GM12874 (cell line): Measurements from ENCODE around the gene SYNJ2.

ENCODE experiments used
- TF ChIP-seq, protein P1 (sequence below): IDR thresholded peaks from 2 replicates; pipeline ENCODE4 v1.5.1; 2011; ENCODE audit warnings: low read depth, mild to moderate bottlenecking, control low read depth, low read length, moderate library complexity; ENCODE audit not compliant: insufficient read depth

Gene SYNJ2

DNA sequence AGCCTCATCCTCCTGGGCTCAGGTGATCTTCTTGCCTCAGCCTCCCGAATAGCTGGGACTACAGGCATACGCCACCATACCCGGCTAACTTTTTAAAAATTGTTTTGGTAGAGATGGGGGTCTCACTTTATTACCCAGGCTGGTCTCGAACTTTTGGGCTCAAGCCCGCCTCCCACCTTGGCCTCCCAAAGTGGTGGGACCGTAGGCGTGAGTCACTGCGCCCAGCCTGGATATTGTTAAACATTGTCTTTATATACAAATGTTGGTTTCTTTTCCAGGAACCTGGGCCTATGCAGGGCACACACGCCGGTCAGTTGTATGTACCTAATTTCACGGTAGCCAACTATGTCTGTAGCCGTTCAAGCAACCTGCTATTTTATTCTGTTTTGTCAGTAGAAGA, 60.1 kb downstream of the SYNJ2 start:
- TF ChIP-seq, protein P1, sequence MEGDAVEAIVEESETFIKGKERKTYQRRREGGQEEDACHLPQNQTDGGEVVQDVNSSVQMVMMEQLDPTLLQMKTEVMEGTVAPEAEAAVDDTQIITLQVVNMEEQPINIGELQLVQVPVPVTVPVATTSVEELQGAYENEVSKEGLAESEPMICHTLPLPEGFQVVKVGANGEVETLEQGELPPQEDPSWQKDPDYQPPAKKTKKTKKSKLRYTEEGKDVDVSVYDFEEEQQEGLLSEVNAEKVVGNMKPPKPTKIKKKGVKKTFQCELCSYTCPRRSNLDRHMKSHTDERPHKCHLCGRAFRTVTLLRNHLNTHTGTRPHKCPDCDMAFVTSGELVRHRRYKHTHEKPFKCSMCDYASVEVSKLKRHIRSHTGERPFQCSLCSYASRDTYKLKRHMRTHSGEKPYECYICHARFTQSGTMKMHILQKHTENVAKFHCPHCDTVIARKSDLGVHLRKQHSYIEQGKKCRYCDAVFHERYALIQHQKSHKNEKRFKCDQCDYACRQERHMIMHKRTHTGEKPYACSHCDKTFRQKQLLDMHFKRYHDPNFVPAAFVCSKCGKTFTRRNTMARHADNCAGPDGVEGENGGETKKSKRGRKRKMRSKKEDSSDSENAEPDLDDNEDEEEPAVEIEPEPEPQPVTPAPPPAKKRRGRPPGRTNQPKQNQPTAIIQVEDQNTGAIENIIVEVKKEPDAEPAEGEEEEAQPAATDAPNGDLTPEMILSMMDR = no peak

DNA sequence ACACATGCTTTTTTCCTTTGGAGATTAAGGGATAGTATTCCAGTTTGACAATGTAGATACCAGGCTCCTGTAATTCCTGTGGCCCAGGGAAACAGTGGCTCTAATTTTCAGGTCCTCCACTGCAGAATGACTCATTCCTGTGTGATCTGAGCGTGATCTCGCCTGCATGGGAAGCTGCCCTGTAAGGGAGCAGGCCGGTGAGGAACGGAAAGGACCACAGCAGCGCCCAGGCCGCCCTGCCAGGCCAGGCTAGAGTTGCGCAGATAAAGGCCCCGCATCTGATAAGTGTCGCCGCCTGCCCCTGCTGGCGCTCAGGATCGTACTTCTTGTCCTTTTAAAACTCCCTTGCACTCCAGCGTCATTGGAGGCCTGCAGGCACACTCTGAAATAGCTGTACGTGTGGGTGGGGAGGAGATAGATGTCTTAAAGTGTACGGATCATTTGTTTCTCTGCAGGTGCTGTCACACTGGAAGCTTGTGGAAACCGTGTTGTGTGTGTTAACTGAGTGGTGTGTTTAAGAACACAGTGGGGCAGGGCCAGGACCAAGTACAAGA, 60.7 kb downstream of the SYNJ2 start:
- TF ChIP-seq, protein P1 = no peak

DNA sequence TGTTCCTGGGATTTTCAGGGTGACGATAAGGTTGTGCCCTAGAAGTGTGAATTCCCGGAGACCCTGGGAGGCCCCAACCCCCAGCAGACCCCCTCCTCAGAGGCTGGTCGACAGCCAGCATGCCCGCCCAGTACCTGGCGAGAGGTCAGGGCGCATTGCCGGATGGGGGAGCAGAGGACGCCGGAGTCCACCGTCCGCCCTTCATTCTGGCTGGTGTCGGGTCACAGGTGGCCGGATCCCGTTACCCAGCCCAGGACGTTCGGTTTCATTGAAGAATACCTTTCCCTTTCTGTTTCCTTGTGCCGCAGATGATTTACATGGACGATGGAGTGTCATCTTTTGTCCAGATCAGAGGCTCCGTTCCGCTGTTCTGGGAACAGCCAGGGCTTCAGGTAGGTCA, 61.3 kb downstream of the SYNJ2 start:
- TF ChIP-seq, protein P1 = no peak

DNA sequence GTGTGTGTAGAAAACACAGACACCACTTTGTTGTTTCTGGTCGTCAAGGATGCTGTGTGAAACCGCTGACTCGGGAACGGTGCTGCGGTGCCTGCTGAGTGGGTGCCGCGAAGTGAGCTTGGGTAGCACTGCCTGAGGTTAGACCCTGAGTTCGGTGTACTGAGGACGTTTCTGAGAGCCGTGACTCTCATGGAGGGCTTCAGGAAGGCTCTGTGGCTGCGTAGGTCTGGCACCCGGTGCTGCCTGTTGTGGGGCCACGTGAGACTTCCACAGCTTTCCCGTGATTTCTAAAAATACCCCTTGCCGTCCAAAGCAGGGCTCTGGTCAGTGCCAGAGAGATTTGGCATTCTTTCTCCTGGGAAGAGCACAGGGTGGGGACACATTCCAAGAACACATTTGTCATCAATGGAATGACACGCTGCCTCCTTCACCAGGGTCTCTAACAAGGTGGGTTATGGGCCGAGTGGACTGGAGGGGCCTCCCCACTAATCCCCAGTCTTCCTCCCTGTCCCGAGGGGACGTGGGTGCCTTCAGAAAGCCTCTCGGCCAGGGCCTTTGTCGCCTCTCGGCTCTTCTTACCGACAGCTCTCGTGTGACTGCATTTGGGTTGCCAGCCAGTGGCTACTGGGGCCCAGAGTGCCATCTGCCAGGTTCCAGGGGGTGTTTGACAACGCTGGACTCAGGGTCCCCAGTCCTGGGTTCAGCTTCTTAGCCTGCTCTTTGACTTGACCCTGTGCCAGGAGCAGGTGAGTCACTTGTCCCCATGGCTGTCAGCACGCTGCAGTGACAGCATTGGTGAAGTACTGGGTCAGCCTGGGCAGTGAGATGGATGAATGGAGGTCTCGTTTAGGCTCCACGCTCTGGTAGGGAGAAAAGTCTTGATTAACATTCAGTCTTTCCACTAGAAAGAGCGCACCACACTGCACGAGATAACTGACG, 62.2 kb downstream of the SYNJ2 start:
- TF ChIP-seq, protein P1 = no peak

DNA sequence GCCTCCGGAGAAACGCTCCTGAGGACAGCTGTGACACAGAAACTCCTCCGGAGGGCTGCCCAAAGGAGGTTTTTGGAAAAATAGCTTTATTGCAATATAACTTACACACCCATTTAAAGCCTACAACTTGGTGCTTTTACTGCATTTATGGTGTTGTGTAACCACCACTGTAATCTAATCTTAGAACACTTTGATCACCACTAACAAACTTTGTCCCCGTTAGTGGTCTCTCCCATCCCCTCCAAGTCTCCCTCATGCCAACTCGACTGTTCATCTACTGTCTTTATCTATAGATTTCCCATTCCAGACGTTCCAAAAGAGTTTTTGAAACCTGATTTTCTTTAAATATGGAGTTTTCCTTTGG, 62.8 kb downstream of the SYNJ2 start:
- TF ChIP-seq, protein P1 = no peak

DNA sequence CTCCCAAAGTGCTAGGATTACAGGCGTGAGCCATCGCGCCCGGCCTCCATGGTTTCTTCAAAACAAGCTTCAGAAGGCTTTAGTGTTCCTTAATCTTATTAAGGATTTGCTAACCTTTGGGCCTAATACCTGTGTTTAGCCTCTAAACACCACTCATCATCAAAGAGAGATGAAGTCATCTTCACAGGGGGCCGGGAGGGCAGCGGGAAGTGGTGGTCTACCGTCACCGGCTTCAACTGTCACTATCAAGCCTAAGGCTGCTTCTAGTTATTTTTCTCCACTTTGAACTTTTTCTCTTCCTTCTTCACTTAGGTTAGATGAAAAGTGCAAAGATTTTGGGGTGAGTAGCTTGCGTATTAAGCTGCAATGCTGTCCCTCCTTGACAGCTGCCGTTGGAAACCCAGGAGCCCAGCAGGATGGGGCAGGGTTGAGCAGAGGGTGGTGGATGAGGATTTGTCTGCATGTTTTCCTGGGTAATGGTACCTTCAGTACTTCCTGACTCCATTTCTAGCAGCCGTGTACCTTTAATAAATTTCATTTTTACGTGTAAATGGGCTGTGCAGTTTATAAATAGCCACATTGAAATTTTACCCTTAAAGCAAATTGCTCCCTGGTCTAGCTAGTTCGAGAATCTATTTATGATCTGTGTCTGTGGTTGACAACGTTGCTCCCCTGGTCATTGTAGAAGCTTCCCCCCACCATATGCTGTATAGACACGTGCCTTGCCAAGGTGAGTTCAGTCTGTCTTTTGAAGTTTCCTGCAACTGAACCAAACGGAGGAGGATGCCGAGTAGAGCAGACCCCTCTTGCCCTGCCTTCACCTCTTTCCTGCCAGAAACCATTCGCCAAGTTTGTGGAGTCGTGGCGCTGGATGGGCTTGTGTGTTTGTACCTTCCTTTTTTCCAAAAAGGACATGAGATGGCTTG, 64.8 kb downstream of the SYNJ2 start:
- TF ChIP-seq, protein P1 = no peak

DNA sequence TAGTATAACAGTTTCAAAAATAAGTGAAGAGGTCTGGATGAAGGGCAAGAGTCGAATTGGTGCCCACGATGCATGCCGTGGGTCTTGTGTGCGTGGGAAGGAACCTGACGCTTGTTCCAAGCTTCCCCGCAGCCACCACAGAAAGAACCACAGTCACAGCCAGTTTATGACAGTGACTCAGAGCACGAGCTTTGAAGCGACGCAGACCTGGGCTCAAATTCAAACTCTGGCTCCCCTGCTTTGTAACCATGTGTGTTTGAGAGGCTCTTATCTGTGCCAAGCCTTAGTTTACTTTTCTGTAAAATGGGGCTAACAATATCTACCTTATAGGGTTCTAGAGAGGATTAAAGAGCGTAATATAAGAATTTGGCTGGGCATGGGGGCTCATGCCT, 65.5 kb downstream of the SYNJ2 start:
- TF ChIP-seq, protein P1 = no peak
